ENCODE measurements around the gene TKTL1. TPM values are rescaled to one million over a fixed set of nuclear protein-coding genes. Genes with fewer than 3 reads are reported as not detected.
A peak's percentile ranks its signal among the peaks of the same experiment; 100 is the strongest.

TKTL1 gene
- total and polyA plus RNA-seq, 2 of the 4 experiments (the other 2 are of a cell fraction), result not detected

GRCh38 chrX:154374313-154375155, 78.9 kb downstream of the TKTL1 start, which contains the start of gene FLNA:
TSS of gene FLNA (minus strand) at chrX:154374634. CDS start at chrX:154371245, 3,389 bp downstream.
- Histone ChIP-seq H3K18ac (ENCODE audit: low read depth, low read length) (peak within 1 kb of the TSS; percentile 88), H3K23ac (ENCODE audit: low read depth, low read length) (peak within 1 kb of the TSS; percentile 96), H3K4me1 (ENCODE audit: control insufficient read depth, insufficient read depth, low read length) (peaks cover 10% of the 10 kb centered on the region), H4K91ac (ENCODE audit: insufficient read depth, low read depth, low read length) (peak within 1 kb of the TSS; percentile 91), H3K9me1 (ENCODE audit: insufficient read depth, low read length) (0 out of 2 replicates have a peak, but pooled peaks cover 5% of the 10 kb centered on the region), H3K79me1 (ENCODE audit: low read depth in 1 of 2, low read length in 2 of 2) (peaks cover 0 to 15% of the 10 kb centered on the region in 2 experiments; a peak in 2 of 4 replicates), H3K14ac (replicated peaks; ENCODE audit: low read depth, low read length) (peak within 1 kb of the TSS; percentile 98), H4K5ac (ENCODE audit: low read depth, low read length) (peak within 1 kb of the TSS; percentile 73), H3K9me3 (ENCODE audit: control insufficient read depth, insufficient read depth, low read length) (no peaks in the 10 kb centered on the region), H3K36me3 (ENCODE audit: control insufficient read depth, insufficient read depth, low read length) (peaks cover 9% of the 10 kb centered on the region), H3K27ac (ENCODE audit: insufficient read depth, low read length) (peak within 1 kb of the TSS; percentile 97), H2BK20ac (ENCODE audit: low read depth, low read length) (peak within 1 kb of the TSS; percentile 25; the same call in 1 of the 2 replicates), H2BK15ac (ENCODE audit: low read depth, low read length) (peak within 1 kb of the TSS; percentile 38; the same call in 1 of the 3 replicates), H2AK5ac (ENCODE audit: low read depth, low read length) (peak within 1 kb of the TSS; percentile 98), H3K27me3 (ENCODE audit: control insufficient read depth, insufficient read depth, low read length) (no peaks in the 10 kb centered on the region), H2AFZ (replicated peaks; ENCODE audit: low read length, poor library complexity) (peak within 1 kb of the TSS; percentile 83), H2AK9ac (replicated peaks; ENCODE audit: low read depth, low read length, poor library complexity) (peak within 1 kb of the TSS; percentile 98), H4K8ac (ENCODE audit: low read depth in 2 of 2, low read length in 2 of 2) (peak within 1 kb of the TSS; percentile 45 to 92; a peak in 3 of 4 replicates), H2BK120ac (ENCODE audit: low read depth, low read length) (peak within 1 kb of the TSS; percentile 74), H3K4me2 (ENCODE audit: low read depth, low read length) (peak within 1 kb of the TSS; percentile 94), H3K4me3 (ENCODE audit: insufficient read depth, low read depth, low read length) (peak within 1 kb of the TSS; percentile 90), H2BK5ac (ENCODE audit: low read depth, low read length, poor library complexity, severe bottlenecking) (peak within 1 kb of the TSS; percentile 92), H3K9ac (ENCODE audit: low read depth, low read length) (peak within 1 kb of the TSS; percentile 98), H4K20me1 (ENCODE audit: insufficient read depth, low read length) (peaks cover 17% of the 10 kb centered on the region), H3K4ac (ENCODE audit: low read depth, low read length) (peak within 1 kb of the TSS; percentile 99), H3K56ac (ENCODE audit: extremely low read depth, insufficient read depth, low read length) (peak within 1 kb of the TSS; percentile 71)
- intact Hi-C loops (cut with micrococcal nuclease), result loop anchor here (5.0 kb wide), 1 partner anchor 158 kb away; no protein-coding TSS in a partner anchor
- ATAC-seq (ENCODE audit: low read depth) (peak; percentile 0; the same call in 1 of the 2 replicates), DNase-seq (no peak)
- ChIA-PET CTCF (interaction anchor here (1.3 kb wide), 1 partner anchor 10 kb away, joined by 4 read pairs; no protein-coding TSS in a partner anchor), POLR2A (ENCODE audit: unreplicated experiment) (interaction anchor here (1.6 to 2.6 kb wide), 2 partner anchors 23 to 171 kb away, joined by 5 to 8 read pairs; no protein-coding TSS in a partner anchor)
- TF ChIP-seq POLR2A (IDR thresholded peaks at IDR 0.05; ENCODE audit: low read depth, low read length) (no peak), CTCF (conservative IDR thresholded peaks at IDR 0.05; ENCODE audit: low read depth, low read length) (0 out of 2 replicates have a peak, but pooled peaks have one; percentile 14)
- in situ Hi-C loops (cut with MboI; ENCODE audit: low sequenced_read_pairs), result no loop called here
- BruUV-seq (replicated peaks), result no TSS peak
- dilution Hi-C loops (cut with HindIII; ENCODE audit: low sequenced_read_pairs, unreplicated experiment), result no loop called here
- 34% methylated on average over 43 of the region's 95 CpGs; no CpG with 5 or more reads in 1 of the 2 experiments for WGBS, 2 experiments (ENCODE audit: extremely low coverage in 2 of 2, insufficient read length in 1 of 2)
